CD14-positive monocyte (primary cell): Measurements from ENCODE around the gene CFAP92. TPM values are rescaled to one million over a fixed set of nuclear protein-coding genes. Genes with fewer than 3 reads are reported as not detected.
A peak's percentile ranks its signal among the peaks of the same experiment; 100 is the strongest.

Experiments used
- DNase-seq, 3 donors: peaks; one replicate each; pipeline ENCODE4 v3.0.0-alpha.2; 2011 to 2022
- H2AFZ ChIP-seq: 2 replicates; pipeline ENCODE4 v1.6.0; 2012; ENCODE audit warnings: mild to moderate bottlenecking, low read depth, low read length, inconsistent platforms; ENCODE audit not compliant: insufficient read depth, poor library complexity, severe bottlenecking
- H3K27ac ChIP-seq, 2 donors: 1 replicate in 1 of 2; 2 replicates in 1 of 2; pipeline ENCODE4 v1.5.1; 2012 to 2013; ENCODE audit warnings: low read length in 2 of 2, control low read depth in 1 of 2, inconsistent platforms in 1 of 2, low read depth in 1 of 2, mild to moderate bottlenecking in 1 of 2
- H3K27me3 ChIP-seq, 2 donors: one replicate each; pipeline versions ENCODE4 v1.6.0 to v1.6.1; 2011 to 2013; ENCODE audit warnings: low read length in 2 of 2; ENCODE audit not compliant: control insufficient read depth in 2 of 2, insufficient read depth in 2 of 2
- H3K36me3 ChIP-seq, 2 donors: replicated peaks in 1 of 2; 1 replicate in 1 of 2; 2 replicates in 1 of 2; pipeline versions ENCODE4 v1.5.1 to v1.6.1; 2012 to 2013; ENCODE audit warnings: low read length in 2 of 2, control low read depth in 1 of 2, inconsistent platforms in 1 of 2, mild to moderate bottlenecking in 1 of 2; ENCODE audit not compliant: insufficient read depth in 2 of 2, control insufficient read depth in 1 of 2
- H3K4me1 ChIP-seq, 2 donors: 1 replicate in 1 of 2; 2 replicates in 1 of 2; pipeline versions ENCODE4 v1.5.1 to v1.6.1; 2012 to 2013; ENCODE audit warnings: low read length in 2 of 2, control low read depth in 1 of 2, inconsistent platforms in 1 of 2, mild to moderate bottlenecking in 1 of 2, moderate library complexity in 1 of 2; ENCODE audit not compliant: insufficient read depth in 2 of 2, control insufficient read depth in 1 of 2
- H3K4me2 ChIP-seq: replicated peaks from 2 replicates; pipeline ENCODE3; 2012; ENCODE audit warnings: low read length, moderate library complexity, mild to moderate bottlenecking; ENCODE audit not compliant: poor library complexity, severe bottlenecking; ENCODE audit errors: extremely low read depth
- H3K4me3 ChIP-seq, 3 experiments: fragments of 200-600 bp in 1 of 3; sonication (generic) in 1 of 3; replicated peaks in 1 of 3; 1 replicate in 2 of 3; 2 replicates in 1 of 3; pipeline ENCODE4 v1.5.1; 2011 to 2013; ENCODE audit warnings: low read length in 3 of 3, mild to moderate bottlenecking in 3 of 3, control low read depth in 2 of 3, low read depth in 2 of 3, inconsistent platforms in 1 of 3, moderate library complexity in 1 of 3
- H3K79me2 ChIP-seq: 2 replicates; pipeline ENCODE4 v1.6.0; 2012; ENCODE audit warnings: mild to moderate bottlenecking, control low read depth, inconsistent platforms, low read length, moderate library complexity; ENCODE audit not compliant: insufficient read depth
- H3K9ac ChIP-seq: 2 replicates; pipeline ENCODE4 v1.6.0; 2017; ENCODE audit warnings: low read length, mild to moderate bottlenecking; ENCODE audit not compliant: insufficient read depth, poor library complexity, severe bottlenecking
- H3K9me3 ChIP-seq, 2 donors: replicated peaks in 1 of 2; 1 replicate in 1 of 2; 2 replicates in 1 of 2; pipeline versions ENCODE4 v1.5.1 to v1.6.1; 2012 to 2013; ENCODE audit warnings: low read length in 2 of 2, control low read depth in 1 of 2; ENCODE audit not compliant: control insufficient read depth in 1 of 2, insufficient read depth in 1 of 2
- H4K20me1 ChIP-seq: 2 replicates; pipeline ENCODE4 v1.6.0; 2012; ENCODE audit warnings: mild to moderate bottlenecking, low read length, control low read depth, moderate library complexity; ENCODE audit not compliant: insufficient read depth
- H3K27ac Mint-ChIP-seq, 7 donors: one replicate each; pipeline ENCODE4 v1.8.0; 2020; ENCODE audit warnings: mild to moderate bottlenecking in 7 of 7, mixed read lengths in 7 of 7, moderate library complexity in 6 of 7, inconsistent platforms in 2 of 7
- H3K27me3 Mint-ChIP-seq, 3 donors: one replicate each; pipeline ENCODE4 v1.8.0; 2021 to 2022; ENCODE audit warnings: low read depth in 3 of 3, mild to moderate bottlenecking in 3 of 3, mixed read lengths in 3 of 3, moderate library complexity in 3 of 3, inconsistent platforms in 1 of 3
- H3K36me3 Mint-ChIP-seq, 2 donors: one replicate each; pipeline ENCODE4 v1.8.0; 2020; ENCODE audit warnings: mixed read lengths in 2 of 2, inconsistent platforms in 1 of 2, mild to moderate bottlenecking in 1 of 2
- H3K4me1 Mint-ChIP-seq: one replicate; pipeline ENCODE4 v1.8.0; 2020; ENCODE audit warnings: mild to moderate bottlenecking, mixed read lengths
- H3K4me3 Mint-ChIP-seq, 2 donors: one replicate each; pipeline ENCODE4 v1.8.0; 2020; ENCODE audit warnings: mild to moderate bottlenecking in 2 of 2, mixed read lengths in 2 of 2, moderate library complexity in 1 of 2
- H3K9me3 Mint-ChIP-seq, 7 donors: one replicate each; pipeline ENCODE4 v1.8.0; 2020 to 2022; ENCODE audit warnings: mixed read lengths in 7 of 7, mild to moderate bottlenecking in 6 of 7, moderate library complexity in 6 of 7, inconsistent platforms in 2 of 7
- CTCF ChIP-seq: fragments of 200-600 bp; IDR thresholded peaks from one replicate; pipeline ENCODE4 v1.8.0; 2022; ENCODE audit warnings: antibody characterized with exemption, mild to moderate bottlenecking
- WGBS: methylation state at CpG from one replicate; pipeline ENCODE4 v1.1.5; 2013; ENCODE audit warnings: missing lambda C conversion rate; ENCODE audit not compliant: insufficient coverage; 5-methylcytosine and 5-hydroxymethylcytosine counted together
- intact Hi-C, 2 donors: fragments of 100-400 bp; cut with micrococcal nuclease; formaldehyde crosslinking; loops; one replicate each; pipeline versions ENCODE4 v1.15.0 to v1.15.1; 2023
- polyA plus RNA-seq, 3 donors: library from polyadenylated mRNA; depleted of rRNA in 1 of 3; unstranded in 2 of 3; stranded (reverse) in 1 of 3; fragments of 300-500 nt in 2 of 3; fragments of >200 nt in 1 of 3; fragmentation: Illumina TruSeq in 2 of 3; gene quantifications; 1 replicate in 2 of 3; 2 replicates in 1 of 3; pipeline ENCODE4 v1.2.3, GENCODE V29; 2012 to 2021

CFAP92 gene
- polyA plus RNA-seq, 3 donors, result 0.12 to 0.50 (median 0.19) TPM

GRCh38 chr3:128995737-128996136 is 1.9 kb upstream of the CFAP92 start:
- Histone ChIP-seq H3K4me2 (no peak overlapping the region), H4K20me1 (no peaks in the 10 kb centered on the region), H3K9me3 (peaks cover 0 to 3% of the 10 kb centered on the region in 2 donors), H3K79me2 (no peaks in the 10 kb centered on the region), H3K4me1 (peaks cover 30 to 35% of the 10 kb centered on the region in 2 donors), H3K27me3 (peaks cover 14 to 26% of the 10 kb centered on the region in 2 donors), H3K9ac (no peak overlapping the region), H3K36me3 (no peaks in the 10 kb centered on the region), H3K4me3 (no peak overlapping the region), H3K27ac (no peak overlapping the region), H2AFZ (no peak overlapping the region)
- DNase-seq, result no peak
- Mint-ChIP-seq H3K4me3 (no peak overlapping the region), H3K9me3 (peaks cover 0 to 5% (median 0%) of the 10 kb centered on the region in 7 donors), H3K27me3 (peaks cover 23 to 30% (median 27%) of the 10 kb centered on the region in 3 donors), H3K27ac (peak overlapping the region in 4 of 7 donors; percentile 25 to 58 (median 36)), H3K36me3 (peaks cover 0 to 2% of the 10 kb centered on the region in 2 donors), H3K4me1 (peaks cover 32% of the 10 kb centered on the region)
- TF ChIP-seq CTCF, result no peak
- intact Hi-C loops, result no loop called here
- no CpG with 5 or more reads among the region's 1 CpG for WGBS

GRCh38 chr3:128994581-128995546 is 988 bp upstream of the CFAP92 start:
- intact Hi-C loops, result no loop called here
- Mint-ChIP-seq H3K9me3 (peaks cover 0 to 2% (median 0%) of the 10 kb centered on the region in 7 donors), H3K4me1 (peaks cover 32% of the 10 kb centered on the region), H3K4me3 (peak overlapping the region in 1 of 2 donors; percentile 69), H3K36me3 (peaks cover 0 to 2% of the 10 kb centered on the region in 2 donors), H3K27me3 (peaks cover 14 to 22% (median 21%) of the 10 kb centered on the region in 3 donors), H3K27ac (peak overlapping the region in 4 of 7 donors; percentile 38 to 83 (median 67))
- WGBS, result 71% methylated on average over 16 of the region's 19 CpGs
- Histone ChIP-seq H3K4me2 (peak overlapping the region; percentile 75), H3K9ac (no peak overlapping the region), H4K20me1 (no peaks in the 10 kb centered on the region), H3K27me3 (peaks cover 5 to 18% of the 10 kb centered on the region in 2 donors), H3K4me1 (peaks cover 30 to 34% of the 10 kb centered on the region in 2 donors), H3K9me3 (no peaks in the 10 kb centered on the region), H3K27ac (no peak overlapping the region), H2AFZ (peak overlapping the region; percentile 78), H3K79me2 (no peaks in the 10 kb centered on the region), H3K4me3 (peak overlapping the region in 1 of 3 experiments; percentile 67), H3K36me3 (no peaks in the 10 kb centered on the region)
- TF ChIP-seq CTCF, result no peak
- DNase-seq, result no peak
